ENCODE measurements around the gene MEOX1.

DNA sequence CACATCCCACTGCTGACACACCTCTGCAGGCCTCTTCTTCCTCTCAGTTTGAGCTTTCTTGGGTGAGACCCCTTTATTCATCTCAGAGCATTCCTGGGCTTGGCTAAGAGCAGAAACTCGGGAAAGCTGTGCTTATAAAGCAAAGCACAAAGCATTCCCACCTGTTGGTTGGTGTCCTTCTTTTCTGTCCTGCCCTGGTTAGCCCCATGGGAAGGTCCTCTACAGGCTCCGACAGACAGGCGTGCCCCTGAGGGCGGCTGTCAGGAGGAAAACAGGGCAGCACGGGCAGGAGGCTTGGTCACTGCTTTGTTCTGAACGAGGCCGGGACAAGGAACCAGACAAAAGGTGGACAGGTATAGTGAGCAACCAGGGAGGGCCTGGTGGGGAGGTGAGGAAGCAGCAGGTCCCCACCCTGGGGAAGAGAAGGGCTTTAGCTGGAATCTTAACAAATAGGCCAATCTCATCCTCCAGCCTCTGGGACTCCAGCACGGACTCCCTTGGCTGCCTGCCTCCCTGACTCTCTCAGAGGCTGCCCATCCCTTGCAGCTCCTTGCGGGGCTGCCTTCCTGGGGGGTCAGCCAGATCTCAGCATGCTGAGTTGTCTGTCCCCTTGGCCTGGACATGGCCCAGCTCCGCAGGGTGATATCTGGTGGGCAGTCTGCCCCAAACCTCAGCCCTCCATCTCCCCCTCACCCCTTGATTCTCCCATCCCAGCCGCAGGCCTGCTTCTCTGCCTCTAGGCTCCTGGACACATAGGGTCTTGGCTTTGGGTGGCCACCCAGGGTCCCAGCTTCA lies 1.7 kb downstream of the MEOX1 start:
- TF ChIP-seq CTCF (IDR thresholded peaks at IDR 0.05) (no peak), POLR2A (IDR thresholded peaks at IDR 0.05) (no peak)

All from Peyer's patch (tissue), 4 donors.